Renal pelvis (tissue), 4 donors: ENCODE measurements around the gene IPMK. TPM values are rescaled to one million over a fixed set of nuclear protein-coding genes. Genes with fewer than 3 reads are reported as not detected.
"Not testable (repeated sequence)": the region's sequence is repeated elsewhere in the genome, so short reads cannot be mapped to it uniquely, and the experiment has no call there.

Experiments used
- DNase-seq: peaks from one replicate; pipeline ENCODE4 v3.0.0-alpha.2; 2013
- polyA plus RNA-seq, 3 donors: library from polyadenylated mRNA; unstranded; fragments of 120-200 nt; gene quantifications; one replicate each; pipeline ENCODE4 v1.2.1, GENCODE V29; 2013; ENCODE audit not compliant: insufficient read length in 3 of 3

IPMK gene
- polyA plus RNA-seq, 3 donors = 5.6 to 6.9 (median 6.6) TPM

DNA sequence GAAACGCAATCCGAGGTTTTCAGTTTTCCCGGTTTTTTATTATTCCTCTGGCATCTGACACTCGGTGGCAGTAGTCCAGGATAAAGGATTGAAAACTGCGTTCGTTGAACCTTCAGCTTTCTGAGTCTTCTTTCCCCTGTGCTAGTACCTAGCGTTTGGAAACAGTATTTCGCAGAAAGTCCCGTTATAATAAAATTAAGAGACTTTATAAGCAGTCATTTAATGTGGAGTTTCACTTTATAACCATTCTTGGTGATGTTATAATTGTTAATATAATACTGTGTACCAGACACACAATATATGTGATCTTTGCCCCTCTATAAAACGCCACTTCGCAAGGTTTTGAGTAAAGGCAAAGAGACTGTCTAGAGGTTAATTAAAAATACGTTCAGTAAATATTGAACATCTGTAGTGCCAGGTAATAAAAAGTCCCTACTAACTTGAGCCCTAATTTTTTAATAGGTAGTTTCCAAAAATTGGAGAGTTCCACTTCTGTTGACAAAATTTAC, 2.1 kb upstream of the IPMK start:
- no peak for DNase-seq

- peak; percentile 99 for DNase-seq
These were observed 1.5 kb upstream of the IPMK start, which contains the start of gene CISD1 for GRCh38 chr10:58268946-58269781. Gene CISD1 (plus strand): TSS chr10:58269162. CDS start chr10:58269274, 112 bp downstream.

- no peak for DNase-seq
These were observed 806 bp upstream of the IPMK start for GRCh38 chr10:58268454-58268945.

- no peak for DNase-seq
These were observed 625 bp downstream of the IPMK start for GRCh38 chr10:58266826-58267712.

DNA sequence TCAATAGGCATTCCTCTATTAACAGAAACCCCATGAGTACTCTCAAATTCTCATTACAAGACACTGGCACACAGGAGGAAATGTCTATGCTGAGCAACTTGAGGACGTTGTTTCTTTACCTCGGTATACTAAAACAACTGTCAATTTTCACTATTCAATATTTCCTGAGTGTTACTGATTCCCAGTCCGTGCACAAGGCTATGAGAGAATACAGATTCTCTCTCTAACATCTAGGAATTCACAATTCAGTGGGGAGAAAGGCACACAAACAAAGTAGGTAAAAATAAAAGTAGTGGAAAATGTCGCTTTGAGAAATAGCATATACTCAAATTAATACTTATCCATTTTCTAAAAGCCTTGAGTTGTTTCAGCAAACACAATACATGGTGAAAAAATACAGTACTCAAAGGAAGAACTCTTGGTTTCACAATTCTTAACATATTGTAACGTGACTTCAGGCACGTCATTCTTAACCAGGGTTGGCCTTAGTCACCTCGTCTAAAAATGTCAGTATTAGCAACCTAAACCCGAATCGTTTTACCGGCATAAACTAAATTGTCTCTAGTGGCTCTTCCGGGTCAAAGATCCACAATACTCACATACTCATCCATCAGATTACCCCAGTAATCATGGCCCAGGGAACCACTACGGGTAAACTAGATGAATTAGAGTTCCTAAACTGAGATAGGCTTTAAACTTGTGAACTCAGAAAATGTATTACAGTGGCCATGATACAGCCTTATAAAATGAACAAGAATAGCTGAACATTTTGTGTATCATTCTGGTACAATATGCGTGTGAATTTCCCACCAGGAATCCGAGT, 1.5 kb downstream of the IPMK start:
- no peak for DNase-seq

DNA sequence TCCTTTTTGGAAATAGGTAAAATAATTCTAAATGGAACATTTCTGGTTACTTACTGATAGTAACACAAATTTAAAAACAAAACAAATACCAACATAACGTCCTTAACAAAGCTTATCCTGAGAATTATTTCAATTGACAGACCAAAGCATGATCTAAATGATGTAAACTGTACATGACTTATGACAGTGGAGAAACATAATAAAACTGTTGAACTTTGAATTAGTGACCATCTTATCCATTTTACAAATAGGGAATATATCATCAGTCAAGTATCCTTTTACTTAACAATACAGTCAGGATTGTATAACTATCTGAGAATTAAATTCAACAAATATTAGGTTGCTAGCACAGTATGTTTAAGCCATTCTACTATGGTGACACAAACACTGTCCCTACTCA, 2.4 kb downstream of the IPMK start:
- DNase-seq = no peak

- no peak for DNase-seq
These were observed 2.9 kb downstream of the IPMK start for GRCh38 chr10:58264780-58265179.

- no peak for DNase-seq
These were observed 4.9 kb downstream of the IPMK start for GRCh38 chr10:58262766-58263165.

DNA sequence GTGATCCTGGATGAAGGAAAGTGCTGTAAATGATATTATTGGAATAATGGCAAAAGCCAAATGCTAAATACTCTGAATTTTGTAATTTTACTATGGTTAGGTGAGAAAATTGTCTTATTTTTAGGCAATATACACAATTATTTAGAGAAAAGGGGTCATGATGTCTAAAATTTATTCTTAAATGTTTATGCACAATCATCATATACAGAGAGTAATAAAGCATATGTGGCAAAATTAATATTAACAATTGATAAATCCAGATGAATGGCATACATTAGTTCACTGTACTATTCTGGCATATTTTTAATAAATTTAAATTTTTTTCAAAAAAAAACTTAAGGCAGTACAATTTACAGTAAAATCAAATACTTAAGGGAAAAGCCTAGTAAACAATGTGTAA, 7.4 kb downstream of the IPMK start:
- DNase-seq = no peak

GRCh38 chr10:58258977-58259692, 8.6 kb downstream of the IPMK start:
- no peak for DNase-seq

DNA sequence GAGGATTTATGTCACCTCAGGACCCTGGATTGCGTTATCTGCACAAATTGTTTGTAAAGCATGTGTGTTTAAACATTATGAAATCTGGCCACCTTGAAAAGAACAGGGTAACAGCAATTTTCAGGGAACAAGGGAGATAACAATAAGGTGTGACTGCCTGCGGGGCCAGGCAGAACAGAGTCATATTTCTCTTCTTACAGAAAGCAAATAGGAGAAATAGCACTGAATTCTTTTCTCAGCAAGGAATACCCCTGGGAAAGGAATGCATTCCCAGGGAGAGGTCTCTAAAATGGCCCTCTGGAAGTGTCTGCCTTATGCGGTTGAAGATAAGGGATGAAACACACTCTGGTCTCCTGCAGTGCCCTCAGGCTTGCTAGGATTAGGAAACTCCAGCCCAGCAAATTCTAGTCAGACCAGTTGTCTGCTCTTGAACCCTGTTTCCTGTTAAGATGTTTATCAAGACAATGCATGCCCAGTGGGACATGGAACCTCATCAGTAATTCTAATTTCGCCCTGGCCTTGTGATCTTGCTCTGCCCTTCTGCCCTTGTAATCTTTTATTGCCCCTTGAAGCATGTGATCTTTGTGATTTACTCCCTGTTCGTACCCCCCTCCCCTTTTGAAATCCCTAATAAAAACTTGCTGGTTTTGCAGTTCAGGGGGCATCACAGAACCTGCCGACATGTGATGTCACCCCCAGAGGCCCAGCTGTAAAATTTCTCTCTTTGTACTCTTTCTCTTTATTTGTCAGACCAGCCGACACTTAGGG, 11.5 kb downstream of the IPMK start:
- DNase-seq = not testable (repeated sequence)

DNA sequence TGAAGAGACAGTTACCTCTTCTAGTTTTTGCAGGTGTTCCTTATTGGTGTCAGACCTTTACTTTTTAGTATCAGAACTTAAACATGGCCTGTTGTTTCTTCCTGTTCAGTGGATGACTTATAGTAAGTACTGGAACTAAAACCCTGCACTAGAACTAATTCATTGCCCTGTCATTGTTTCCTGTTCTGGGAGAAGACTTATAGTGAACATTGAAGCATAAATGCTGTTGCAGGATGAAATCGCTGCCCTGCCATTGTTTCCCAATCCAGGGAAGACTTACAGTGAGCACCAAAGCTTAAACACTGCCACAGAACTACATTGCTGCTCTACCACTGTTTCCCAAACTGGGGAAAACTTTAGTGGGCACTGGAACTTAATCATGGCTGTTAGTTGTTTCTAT, 13.1 kb downstream of the IPMK start:
- no peak for DNase-seq

GRCh38 chr10:58253184-58253583, 14.5 kb downstream of the IPMK start:
- no peak for DNase-seq

DNA sequence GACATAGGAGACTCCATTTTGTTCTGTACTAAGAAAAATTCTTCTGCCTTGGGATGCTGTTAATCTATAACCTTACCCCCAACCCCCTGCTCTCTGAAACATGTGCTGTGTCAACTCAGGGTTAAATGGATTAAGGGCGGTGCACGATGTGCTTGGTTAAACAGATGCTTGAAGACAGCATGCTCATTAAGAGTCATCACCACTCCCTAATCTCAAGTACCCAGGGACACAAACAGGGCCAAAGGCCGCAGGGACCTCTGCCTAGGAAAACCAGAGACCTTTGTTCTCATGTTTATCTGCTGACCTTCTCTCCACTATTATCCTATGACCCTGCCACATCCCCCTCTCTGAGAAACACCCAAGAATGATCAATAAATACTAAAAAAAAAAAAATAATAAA, 23.0 kb downstream of the IPMK start:
- DNase-seq = not testable (repeated sequence)

DNA sequence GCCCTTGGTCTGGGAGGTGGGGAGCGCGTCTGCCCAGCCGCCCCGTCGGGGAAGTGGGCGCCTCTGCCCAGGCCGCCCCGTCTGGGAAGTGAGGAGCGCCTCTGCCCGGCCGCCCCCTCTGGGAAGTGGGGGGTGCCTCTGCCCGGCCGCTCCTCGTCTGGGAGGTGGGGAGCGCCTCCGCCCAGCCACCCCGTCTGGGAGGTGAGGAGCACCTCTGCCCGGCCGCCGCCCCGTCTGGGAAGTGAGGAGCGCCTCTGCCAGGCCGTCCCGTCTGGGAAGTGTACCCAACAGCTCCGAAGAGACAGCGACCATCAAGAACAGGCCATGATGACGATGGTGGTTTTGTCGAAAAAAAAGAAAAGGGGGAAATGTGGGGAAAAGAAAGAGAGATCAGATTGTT, 23.5 kb downstream of the IPMK start:
- DNase-seq = not testable (repeated sequence)

GRCh38 chr10:58243801-58244200, 23.9 kb downstream of the IPMK start:
- DNase-seq = not testable (repeated sequence)

- no peak for DNase-seq
These were observed 24.4 kb downstream of the IPMK start for GRCh38 chr10:58243269-58243668.

DNA sequence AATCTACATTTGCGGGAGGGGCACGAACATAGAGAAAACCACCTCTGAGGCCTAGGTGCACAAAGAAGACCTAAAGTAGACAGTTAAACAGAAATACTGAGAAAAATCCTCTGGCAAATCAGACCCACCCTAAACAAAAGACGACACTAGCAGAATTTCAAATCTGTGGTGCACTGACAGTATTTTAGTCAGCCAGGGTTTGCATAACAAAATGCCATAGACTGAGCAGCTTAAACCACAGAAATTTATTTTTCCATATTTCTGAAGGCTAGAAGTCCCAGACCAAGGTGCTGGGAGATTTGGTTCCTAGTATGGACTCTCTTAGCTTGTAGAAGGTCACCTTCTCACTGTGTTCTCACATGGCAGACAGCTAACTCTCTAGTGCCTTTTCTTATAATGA, 26.3 kb downstream of the IPMK start:
- DNase-seq = no peak

- DNase-seq = no peak
These were observed 27.2 kb downstream of the IPMK start for GRCh38 chr10:58240531-58240930.

DNA sequence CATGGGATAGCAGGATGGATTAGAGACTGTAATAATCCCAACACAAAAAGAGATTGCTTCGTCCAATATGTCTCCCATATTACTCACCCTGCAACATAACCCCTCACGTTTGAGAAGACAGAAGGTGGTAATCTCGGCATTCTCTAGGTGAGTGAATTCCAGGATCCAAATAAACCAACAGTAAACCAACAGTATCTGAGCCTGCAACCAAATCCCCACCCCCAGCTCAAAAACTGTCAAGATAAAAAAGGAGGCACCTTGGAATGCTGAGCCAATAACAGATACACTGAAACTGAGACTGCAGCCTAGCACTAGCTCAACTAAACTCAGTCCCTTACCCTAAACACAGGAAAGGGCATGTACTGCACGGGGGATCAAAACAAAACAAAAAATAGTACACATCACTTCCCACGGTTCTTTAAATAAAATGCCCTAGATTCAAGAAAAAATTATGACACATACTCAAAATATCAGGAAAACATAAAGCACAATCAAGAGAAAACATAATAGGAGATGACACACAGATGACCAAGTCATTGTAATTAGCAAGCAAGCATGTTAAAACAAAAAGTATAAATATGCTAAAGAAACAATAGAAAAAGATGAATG, 28.0 kb downstream of the IPMK start:
- DNase-seq = no peak
